Measurements from ENCODE around the gene NT5DC2.

The NT5DC2 gene

DNA sequence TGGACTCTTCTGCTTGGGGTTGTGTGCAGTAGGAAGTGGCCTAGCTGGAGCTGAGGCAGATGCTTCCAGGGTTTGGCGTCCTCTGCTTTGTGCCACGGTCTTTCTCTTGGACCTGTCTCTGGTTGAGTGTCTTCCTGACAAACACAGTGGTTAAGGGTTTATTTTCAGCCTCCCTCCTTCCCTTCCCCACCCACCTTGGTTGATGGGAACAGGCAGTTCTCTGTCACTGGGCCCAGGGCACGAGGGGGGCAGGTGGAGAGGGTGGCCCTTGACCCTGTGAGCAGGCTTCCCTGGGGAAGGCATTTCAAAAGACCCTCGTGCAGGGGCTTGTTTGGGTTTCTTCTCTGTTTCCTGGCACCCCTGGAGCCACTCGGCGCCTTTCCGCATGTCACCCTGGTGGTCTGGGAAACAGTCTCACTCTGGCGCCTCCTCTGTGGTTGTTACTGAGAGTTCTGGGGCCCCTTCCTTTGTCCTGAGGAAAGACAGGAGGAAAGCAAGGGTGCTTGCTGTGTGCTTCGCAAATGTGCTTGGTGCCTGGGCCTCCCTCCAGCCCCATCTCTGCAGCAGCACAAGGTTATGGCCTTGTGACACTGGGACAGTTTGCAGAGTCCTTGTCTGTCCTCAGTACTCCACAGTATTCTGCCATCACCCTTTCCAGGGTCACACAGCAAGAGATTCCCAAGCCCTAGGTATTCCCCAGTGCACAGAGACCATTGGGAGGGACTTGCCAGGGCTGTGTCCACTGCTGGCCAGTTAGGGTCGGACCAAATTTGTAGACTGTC lies 48.8 kb downstream of the NT5DC2 start:
- DNase-seq = no peak

GRCh38 chr3:52483577-52484381 lies 49.9 kb downstream of the NT5DC2 start:
- DNase-seq = no peak

- no peak for DNase-seq
Observed at GRCh38 chr3:52483081-52483480, 50.6 kb downstream of the NT5DC2 start.

DNA sequence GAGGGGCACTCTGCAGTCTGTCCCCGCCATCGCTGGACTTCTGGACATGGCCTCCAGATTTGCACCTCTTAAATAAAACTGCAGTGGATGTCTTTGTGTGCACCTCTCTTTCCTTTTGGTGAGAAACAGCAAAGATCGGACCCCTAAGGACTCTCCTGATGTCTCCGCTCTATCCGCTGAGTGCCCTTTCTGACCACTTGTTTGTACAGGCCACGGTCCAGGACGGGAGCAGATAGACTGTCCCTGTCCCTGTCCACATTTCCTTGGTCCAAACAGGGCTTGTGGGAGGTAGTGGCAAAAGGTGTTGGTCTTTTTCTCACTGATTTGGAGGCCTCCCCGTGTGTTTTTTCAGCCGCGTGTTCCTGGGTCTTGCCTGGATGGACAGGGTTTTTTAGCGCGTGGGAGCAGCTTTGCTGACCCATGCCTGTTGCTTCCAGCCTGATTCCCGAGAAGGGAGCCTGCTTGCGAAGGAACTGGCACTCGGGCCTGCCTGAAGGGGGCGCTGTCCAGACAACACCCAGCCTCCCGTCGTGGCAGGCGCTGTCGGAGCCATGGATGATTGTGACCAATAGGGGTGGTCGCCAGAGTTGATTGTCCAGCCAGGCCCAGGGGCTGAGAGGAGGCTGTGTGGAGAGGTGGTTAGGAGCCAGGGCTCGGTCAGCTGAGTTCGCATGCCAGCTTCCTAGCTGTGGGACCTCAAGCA lies 51.7 kb downstream of the NT5DC2 start:
- DNase-seq = no peak

- DNase-seq = no peak
Observed at GRCh38 chr3:52480768-52481715, 52.6 kb downstream of the NT5DC2 start.

DNA sequence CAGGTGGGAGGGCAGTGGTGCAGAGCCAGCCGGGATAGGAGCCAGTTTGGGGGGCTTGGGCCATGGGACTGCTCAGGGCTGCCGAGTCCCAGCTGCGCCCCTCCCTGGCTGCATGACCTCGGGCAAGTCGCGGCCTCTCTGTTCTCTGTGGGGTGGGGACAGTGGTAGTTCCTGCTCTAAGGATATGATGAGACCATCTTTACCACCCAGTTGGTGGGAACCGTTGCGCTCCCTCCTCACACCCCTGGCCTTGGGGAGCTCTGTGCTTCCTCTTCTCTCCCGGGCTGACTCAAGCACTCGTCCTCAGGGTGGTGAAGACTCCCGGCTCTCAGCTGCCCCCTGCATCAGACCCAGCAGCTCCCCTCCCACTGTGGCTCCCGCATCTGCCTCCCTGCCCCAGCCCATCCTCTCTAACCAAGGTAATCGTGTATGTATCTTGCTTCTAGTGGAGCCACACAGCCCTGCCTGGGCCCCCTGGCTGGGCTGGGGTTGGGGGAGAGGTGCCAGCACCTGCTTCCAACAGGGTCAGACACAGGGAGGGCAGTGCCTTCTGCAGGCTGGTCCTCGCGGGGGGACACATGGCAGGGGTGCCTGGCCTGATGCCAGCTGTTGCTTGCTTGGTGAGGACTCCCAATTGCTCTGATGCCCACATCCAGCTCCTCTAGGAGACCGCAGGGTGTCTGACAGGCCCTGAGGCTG lies 53.6 kb downstream of the NT5DC2 start:
- no peak for DNase-seq

- DNase-seq = peak in 1 of 2 donors; percentile 1
Observed at GRCh38 chr3:52479037-52479876, 54.4 kb downstream of the NT5DC2 start.

DNA sequence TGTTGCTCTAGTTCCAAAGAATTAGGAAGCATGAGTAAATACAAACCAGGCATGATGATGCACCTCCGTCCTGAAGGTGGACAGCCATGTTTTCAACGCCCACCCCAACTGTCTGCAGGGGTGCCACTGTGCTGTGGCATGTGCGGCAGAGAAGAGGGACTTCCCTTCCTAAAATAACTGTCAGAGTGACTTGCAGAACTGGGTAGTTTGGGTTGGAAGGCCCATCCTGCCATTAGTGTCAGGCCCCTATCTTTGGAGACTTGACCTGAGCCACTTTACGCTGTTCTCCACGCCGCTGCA lies 55.9 kb downstream of the NT5DC2 start:
- DNase-seq = no peak

DNA sequence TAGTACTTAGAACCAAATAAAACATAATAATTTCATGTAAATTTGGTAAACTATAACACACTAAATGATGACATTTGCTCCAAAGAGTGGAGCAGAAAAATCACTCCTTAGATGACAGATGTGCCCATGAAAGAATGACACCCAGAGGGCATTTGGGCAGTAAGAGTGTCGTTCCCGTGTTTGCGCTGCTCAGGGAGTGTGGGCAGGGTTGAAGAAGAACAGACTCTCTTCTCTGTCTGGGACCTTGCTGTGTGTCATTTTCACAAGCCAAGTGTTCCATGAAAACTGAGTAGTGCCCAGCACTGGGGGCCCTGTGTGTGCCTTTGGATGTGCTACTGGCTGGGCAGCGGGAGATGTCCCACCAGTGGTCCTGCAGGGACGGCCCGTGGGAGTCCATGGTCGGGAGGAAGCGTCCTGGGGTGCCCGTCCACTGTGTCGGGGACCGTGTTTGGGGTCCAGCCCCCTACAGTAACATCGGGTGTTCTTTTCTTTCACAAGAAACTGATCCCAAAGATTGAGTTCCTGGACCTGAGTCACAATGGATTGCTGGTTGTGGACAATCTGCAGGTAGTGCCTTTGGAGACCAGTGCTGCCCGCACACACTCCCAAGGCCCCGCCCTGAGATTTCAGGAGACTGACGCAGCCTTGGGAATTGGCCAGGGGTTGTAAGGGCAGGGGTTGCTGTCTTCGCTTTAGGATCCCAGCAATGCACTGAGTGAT lies 56.4 kb downstream of the NT5DC2 start:
- DNase-seq = no peak
